HL-60/S4 treated with phorbol 12-myristate 13-acetate at 8.2 ng/mL for 4 days and 3 days (cell line): ENCODE measurements around the gene CRYZL1.

Source experiments
- in situ Hi-C: fragments of 300-500 bp; cut with MboI; formaldehyde crosslinking; loops from 2 replicates; pipeline ENCODE4 v1.15.0; 2022; ENCODE audit warnings: low sequenced_read_pairs

Gene CRYZL1

DNA sequence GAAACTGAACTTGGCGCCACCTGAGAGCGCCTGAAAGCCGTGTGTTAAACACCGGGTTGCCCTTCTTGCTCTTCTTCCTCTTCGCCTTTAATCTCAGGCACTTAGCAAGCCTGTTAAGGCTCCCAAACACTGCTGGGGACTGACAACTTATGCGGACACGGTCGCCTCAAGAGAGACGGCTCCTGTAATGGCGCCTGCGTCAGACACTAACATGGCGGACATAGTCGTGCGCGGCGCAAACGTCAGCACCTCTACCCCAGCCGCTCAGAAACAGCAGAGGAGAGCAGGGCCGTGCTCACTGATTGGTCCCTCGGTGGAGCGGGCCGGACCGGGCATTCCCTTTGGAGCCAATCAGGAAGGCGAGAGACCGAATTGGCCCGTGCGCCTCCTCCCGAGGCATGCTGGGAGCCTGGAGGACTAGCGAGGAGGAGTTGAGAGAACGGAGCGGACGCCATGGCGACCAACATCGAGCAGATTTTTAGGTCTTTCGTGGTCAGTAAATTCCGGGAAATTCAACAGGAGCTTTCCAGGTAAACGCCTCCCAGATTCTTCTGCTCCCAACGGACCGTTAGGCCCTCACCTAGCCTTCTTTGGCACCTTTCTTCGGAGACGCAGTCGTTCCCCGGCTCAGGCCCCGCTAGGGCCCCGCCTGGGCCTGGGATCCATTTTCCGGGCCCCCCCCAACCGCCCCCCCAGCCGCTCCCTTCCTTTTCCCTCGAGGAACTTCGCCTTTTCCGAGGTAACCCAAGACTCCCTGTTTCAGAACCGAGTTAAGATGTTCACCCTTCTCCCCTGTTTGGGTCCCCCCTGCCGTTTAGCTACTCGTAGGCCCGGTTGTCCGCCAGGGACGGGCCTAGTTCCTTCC lies 98.7 kb downstream of the CRYZL1 start, which contains the start of gene SON:
TSS of gene SON (plus strand) at position 399 of the 865 bp plus-strand sequence. CDS start at position 454, 55 bp downstream.
- in situ Hi-C loops = no loop called here

DNA sequence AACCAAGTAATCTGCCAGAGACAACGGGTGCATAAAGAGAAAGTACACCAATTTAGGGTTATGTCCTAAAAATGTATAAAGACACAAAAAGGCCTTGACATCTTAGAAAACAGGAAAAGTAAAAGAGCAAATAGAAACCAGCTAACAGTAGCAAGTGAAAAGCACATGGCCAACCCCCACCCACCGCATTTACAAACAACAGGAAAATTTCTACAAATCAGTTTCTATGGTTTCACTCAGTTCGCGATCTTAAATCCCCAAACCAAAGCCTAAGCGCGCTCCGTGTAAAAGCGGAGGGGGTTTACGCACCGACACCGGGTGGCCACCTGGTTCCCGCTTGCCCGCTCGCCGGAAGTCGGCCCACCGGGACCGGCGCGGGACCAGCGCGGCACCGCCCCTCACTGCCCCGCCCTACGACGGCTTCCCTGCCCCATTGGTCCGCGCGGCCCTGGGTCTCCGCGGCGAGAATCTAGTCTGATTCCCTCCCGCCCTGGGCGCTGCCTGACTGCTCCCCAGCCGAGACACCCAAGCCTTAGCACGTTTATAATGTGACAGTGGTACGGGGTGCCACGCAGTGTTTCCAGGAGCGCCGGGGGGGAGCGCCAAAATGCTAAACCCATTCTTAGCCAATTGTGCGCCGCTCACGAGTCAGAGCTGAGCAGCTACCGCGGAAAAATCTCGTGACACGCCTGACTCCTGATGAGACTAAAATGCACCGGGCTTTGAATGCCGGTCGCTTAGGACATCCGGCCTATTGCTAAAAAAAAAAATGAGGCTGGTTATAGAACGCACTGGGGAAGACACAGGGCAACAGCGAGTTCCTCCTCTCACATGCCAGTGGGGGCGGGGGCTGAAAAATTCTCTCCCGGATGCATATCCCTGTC lies 99.5 kb downstream of the CRYZL1 start, which contains the start of gene GART:
TSS of gene GART (minus strand) at position 362 of the 884 bp plus-strand sequence. CDS start 2,802 bp downstream, outside the sequence.
- in situ Hi-C loops = no loop called here

- in situ Hi-C loops = no loop called here
Measured at GRCh38 chr21:33541105-33541711, 100.3 kb downstream of the CRYZL1 start.

DNA sequence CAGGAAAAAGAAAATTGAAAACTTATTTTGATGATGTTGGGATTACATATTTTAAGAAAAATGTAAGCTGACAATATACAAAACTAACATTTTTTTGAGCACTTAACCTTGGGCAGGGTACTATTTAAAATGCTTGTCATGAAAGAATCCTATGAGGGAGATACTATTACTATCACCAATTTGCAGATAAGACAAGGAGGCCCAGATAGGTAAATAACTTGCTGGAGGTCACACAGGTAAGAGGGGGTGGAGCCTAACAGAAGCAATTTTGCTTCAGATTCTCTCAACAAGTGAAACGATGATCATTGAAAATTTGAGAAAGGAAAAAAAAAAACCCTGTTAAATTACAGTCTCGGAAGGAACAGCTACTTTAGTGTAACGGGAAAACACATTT lies 100.8 kb downstream of the CRYZL1 start:
- in situ Hi-C loops = no loop called here

- in situ Hi-C loops = no loop called here
Measured at GRCh38 chr21:33539616-33540015, 101.9 kb downstream of the CRYZL1 start.
